GM18907 (cell line): ENCODE measurements around the gene LST1.
"Not testable (repeated sequence)": the region's sequence is repeated elsewhere in the genome, so short reads cannot be mapped to it uniquely, and the experiment has no call there.

Experiments
- ATAC-seq: cut with Tn5 transposase; IDR thresholded peaks from one replicate; pipeline ENCODE4 v1.9.1; 2021; ENCODE audit warnings: mild to moderate bottlenecking, moderate library complexity; ENCODE audit not compliant: unreplicated experiment

The LST1 gene

DNA sequence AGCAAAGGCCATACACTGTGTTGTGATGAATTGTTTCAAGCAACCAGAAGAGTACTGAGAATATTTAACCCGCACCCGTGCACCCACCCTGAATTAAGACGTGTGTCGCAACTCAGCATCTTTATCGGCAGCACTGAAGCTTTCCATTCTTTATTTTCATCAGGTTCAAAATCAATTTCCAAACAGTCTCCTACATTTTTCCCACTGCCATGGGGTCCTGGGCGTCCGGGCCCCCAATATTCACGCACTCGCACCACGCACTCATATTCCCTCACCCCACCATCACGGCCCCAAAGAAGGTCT, 5.7 kb upstream of the LST1 start:
- ATAC-seq = no peak

DNA sequence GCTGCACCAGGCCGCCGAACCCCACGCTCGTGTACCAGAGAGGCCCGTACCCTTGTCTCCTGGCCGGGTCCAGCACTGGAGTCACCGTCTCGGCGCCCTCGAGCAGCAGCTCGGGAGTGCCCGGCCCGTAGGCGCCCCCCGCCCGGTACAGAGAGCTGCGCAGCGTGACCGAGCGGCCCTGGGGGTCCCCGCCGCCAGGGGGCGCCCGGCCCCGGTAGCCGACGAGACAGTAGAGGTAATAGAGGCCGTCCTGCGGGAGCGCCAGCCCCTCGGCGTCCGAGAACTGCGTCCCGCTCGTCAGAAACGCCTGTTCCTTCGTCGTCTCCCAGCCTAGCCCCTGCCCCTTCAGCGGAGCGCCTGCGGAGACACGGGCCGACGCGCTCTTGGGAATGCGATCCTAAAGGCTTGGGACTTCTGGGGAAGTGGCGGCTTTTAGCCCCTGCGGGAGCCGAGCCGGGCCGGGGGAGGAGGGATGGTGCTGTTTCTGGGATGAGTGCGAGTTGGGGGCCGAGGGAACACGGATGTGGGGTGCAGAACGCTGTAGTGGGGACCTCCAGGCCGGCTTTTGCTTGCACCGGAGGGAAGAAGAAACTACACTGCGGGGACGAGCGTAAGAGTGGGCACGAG, 5.2 kb upstream of the LST1 start:
- ATAC-seq = peak; percentile 50

DNA sequence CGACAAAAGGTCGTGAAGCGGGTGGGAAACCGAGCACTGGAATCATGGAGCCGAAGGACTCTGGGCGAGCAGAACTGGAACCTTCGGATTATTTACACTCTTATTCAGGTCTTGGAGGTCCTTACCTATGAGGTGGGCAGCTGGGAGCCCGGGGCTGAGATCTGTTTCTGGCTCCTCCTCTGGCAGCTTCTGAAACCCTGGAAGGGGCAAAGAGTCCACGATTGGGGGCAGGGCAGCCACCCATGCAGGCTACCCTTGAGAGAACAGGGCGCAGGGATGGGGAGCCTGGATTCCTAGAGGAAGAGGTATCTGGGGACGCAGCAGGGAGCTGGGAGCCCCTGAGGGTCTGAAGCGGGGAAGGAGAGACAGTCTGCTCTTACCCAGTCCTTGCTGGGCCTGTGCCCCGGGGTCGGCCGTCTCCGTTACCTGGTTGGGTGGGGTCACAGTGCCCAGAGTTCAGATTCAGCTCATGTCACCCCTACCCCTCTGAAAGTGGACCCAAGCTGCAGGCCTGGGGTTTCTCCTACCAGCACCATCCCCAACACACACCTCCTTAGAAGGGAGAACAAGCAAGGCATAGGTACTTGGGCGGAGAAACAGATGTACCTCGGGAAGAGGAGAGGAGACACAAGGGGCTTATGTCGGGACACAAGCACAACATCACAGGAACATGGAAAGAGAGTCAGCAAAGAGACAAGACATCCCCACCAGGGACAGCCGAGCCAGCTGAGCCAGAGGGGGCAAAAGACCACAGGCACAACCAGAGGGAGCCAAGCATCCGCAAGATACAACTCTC, 4.4 kb upstream of the LST1 start:
- no peak for ATAC-seq

DNA sequence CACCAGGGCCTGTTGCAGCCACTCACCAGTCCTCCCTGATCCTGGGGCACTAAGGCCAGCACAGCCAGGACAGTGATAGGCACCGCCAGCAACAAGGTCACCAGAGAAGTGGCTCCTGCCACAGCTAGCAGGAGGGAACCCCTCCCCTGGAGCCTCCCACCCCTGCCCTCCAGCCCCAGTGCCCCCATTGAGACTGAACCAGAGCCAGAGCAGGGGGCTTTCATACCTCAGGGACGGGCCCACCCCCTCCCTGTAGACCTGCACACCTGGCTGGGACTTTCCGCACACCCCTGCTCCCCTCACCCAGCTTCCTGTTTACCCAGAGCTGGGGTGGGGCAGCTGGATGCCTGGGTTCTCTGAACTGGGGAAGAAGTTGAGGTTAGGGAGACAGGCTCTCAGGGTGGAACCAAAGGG, 3.8 kb upstream of the LST1 start, which contains the start of gene LTB:
LTB (minus strand) TSS at position 195 of the 414 bp plus-strand sequence; CDS start at position 188, 7 bp downstream.
- no peak for ATAC-seq

DNA sequence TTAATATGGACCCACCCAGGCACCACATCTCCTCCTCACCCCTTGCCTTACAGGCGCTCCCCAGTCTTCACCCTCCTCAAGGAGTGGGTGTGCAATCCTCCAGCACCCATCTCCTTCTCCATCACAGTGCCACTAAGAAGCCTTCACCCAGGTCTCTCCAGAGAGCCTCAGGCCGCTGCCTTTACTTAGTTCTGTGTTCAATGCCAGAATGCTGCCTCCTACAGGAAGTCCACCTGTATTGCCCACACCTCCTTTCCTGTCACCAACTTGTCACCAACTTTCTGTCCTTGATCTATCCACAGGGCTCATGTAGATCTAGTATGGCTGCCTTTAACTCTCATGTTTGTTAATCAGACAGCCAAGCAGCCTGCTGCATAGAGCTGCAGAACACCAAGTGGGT, 586 bp upstream of the LST1 start:
- no peak for ATAC-seq

DNA sequence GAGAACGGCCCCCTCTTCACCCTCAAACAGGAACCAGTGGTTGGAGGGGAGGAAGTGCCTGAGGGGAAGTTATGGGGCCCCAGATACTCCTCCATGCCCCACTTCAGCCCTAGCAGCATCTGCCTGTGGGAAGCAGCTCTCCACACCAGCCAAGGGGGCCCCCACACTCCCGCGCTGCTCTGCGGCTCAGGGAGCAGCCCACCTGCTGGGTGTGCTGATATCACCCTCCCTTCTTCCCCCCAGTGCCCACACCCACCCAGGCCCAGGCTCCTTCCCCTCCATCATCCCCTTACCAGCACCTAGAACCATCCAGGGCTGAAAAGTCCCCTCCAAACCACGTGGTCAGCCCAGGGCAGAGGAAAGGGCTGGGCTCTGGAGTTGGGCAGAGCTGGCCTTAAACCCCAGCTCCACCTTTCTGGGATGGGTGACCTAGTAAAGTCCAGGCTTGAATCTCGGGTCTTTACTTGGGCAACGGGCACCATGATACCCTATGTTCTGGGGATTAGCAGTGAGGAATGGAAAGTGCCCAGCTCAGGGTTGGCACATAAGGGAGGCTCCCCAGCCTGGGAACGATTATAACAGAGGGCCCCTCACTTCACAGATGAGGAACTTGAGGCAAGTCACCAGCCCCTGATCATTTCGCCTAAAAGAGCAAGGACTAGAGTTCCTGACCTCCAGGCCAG, 663 bp downstream of the LST1 start:
- ATAC-seq = no peak

DNA sequence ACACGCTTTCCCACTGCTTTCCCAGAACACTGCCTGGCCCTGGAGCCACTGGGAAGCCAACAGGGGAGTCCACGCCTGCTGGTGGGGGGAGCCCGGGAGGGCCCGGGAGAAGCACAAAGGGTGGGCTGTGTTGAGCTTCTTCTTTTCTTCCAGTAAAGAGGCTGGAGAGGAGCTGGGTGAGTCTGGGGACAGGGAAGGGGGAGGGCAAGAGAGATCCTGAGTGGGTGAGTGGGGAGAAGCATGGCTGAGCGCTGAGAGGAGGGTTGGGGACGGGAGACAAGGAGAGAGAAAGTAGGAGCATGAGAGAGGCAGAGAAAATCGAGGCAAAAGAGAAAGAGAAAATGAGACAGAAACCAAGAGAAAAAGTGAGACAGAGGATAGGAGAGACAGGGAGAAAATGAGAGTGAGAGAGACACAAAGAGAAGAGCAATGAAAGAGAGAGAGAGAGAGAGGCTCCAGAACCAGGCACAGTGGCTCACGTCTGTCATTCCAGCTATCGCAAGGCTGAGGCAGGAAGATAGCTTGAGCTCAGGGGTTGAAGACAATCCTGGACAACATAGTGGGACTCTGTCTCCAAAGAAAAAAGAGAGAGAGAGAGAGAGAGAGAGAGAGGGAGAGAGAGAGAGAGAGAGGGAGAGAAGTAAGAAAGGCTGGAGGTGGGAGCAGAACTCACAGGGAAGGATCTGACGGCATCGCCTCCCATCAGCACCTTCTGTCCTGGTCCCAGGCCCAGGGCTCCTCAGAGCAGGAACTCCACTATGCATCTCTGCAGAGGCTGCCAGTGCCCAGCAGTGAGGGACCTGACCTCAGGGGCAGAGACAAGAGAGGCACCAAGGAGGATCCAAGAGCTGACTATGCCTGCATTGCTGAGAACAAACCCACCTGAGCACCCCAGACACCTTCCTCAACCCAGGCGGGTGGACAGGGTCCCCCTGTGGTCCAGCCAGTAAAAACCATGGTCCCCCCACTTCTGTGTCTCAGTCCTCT, 2.0 kb downstream of the LST1 start:
- no peak for ATAC-seq

DNA sequence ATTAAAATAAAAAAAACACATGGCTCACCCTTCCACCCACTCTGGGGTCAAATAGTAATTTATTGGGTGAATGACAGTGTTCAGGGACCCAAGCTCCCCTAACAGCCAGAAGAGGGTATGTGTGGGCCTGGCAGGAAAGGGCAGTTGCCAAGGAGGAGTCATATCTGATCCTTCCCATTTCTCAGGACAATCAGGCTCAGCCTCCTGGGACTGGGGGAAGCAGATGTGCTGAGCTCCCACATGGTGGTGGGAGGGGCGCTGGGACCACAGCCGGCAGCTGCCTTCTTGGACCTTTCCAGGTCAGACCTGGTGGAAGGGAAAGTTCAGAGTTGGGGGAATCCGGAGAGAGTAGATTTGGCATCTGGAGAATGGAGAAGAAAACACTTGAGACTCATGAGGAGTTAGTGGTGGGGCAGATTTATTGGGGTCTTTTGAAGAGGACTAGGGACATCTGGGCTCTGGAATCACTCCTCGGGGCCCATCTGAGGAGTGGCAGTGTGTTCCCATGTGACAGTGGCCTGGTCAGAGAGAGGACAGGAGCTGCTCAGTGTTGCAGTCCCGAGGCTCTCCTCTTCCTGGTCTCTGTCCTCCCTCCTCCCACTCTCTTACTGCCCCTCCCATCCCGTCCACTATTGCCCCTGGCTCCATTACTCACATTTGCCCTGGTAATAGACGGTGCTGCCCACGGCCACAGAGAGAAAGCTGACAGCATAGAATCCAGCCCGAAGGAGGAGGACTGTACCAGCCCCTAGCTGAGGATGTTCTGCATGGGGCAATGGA, 3.0 kb downstream of the LST1 start:
- ATAC-seq = no peak

DNA sequence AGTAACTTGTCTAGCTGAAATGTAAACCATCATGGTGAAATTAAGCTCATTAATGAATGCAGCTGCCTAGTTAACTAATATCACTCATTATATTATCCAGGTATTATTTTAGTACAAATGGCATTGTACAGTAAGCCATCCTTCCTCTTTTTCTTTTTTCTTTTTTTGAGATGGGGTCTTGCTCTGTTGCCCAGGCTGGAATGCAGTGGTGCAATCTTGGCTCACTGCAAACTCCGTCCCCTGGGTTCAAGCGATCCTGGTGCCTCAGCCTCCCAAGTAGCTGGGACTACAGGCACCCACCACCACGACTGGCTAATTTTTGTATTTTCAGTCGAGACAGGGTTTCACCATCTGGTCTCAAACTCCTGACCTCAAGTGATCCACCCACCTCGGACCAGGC, 4.6 kb downstream of the LST1 start:
- not testable (repeated sequence) for ATAC-seq

DNA sequence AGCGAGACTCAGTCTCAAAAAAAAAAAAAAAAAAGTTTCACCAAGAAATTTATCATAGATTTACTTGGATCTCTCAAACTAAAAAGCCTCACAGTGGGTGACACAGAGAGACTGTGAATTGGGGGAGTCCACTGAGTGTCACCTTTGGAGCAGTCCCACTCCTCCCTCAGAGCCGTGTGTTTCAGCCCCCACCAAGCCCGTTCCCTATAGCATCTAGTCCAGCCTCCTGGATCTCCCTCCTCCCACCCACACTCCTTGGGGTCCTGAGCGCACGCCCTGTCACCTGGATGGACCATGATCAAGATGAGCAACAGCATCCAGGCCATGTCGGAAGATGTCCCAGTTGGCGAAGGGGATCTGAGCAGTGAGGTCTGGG, 6.3 kb downstream of the LST1 start:
- ATAC-seq = no peak

DNA sequence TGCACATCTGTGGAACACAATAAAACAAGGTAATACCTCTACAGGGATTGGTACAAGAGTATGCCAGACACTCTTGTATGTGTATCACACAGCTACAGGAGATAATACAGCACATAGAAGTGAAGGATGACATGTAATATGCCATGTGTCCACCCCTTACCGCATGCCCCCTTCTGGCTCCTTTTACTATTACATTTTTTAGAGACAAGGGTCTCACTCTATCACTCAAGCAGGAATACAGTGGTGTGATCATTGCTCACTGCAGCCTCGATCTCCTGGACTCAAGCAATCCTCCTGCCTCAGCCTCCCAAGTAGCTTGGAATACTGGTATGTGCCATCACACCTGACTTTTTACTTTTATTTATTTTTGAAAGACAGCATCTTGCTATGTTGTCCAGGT, 10.9 kb downstream of the LST1 start:
- no peak for ATAC-seq

DNA sequence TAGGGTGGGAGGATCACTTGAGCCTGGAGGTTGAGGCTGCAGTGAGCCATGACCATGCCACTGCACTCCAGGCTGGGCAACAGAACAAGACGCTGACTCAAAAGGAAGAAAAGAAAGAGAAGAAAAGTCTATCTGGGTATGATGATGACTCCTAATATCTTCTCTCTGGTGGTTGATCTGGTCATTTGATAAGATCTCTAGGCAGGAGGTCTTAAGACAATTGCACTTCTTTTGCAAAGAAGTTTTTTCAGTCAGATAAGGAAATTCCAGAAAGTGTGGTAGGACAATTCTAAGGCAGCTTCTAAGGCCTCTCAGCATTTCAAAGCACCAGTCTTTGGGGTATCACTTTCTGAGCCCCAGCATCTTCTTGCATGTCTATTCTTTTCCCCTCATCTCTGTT, 21.2 kb downstream of the LST1 start:
- ATAC-seq = no peak

DNA sequence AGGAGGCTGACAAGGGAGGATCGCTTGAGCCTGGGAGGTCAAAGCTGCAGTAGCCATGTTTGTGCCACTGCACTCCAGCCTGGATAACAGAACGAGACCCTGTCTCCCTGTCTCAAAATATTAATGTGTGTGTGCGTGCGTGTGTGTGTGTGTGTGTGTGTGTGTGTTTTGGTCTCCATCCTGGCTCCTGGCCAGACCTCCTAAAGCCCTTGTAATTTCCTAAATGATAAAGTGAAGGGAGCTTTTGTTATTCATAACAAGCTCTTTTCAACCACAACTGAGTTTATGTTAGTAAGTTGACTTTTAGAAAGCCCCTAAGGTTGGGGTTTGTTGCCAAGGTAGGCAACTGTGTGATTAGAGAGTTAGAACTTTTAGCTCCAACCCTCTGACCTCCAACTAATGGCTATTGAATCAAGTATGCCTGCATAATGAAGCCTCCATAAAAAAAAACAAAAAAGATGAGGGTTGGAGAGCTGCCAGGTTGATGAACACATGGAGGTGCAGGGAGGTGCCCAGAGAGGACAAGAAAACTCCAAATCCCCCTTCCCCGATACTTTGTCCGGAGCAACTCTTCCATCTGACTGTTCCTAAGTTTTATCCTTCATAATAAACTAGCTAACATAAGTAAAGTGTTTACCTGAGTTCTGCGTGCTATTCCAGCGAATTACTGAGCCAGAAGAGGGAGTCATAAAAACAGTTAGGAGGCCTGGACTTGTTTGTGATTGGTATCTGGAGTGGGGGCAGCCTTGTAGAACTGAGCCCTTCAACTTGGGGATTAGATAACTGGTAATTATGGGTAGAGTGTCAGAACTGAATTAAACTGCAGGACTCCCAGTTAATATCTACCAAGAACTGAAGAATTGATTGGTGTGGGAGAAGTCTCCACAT, 23.7 kb downstream of the LST1 start:
- no peak for ATAC-seq

DNA sequence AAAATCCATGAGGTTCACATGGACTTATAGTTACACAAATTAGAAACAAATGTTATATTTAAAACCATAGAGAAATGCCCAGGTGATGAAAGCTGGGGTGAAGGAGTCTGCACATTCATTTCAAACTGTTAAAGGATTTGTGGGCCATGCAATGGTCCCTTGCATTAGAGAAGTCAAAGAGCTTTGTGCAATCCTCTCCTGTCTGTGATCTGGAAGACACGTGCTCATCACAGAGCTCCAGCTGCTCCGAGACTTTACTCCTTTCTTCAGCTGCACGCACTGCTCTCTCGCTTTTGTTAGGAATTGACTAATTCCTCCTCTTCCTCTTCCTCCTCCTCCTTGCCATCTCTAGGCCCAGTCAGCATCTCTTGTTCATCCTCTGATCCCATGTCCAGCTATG, 24.9 kb downstream of the LST1 start:
- no peak for ATAC-seq

DNA sequence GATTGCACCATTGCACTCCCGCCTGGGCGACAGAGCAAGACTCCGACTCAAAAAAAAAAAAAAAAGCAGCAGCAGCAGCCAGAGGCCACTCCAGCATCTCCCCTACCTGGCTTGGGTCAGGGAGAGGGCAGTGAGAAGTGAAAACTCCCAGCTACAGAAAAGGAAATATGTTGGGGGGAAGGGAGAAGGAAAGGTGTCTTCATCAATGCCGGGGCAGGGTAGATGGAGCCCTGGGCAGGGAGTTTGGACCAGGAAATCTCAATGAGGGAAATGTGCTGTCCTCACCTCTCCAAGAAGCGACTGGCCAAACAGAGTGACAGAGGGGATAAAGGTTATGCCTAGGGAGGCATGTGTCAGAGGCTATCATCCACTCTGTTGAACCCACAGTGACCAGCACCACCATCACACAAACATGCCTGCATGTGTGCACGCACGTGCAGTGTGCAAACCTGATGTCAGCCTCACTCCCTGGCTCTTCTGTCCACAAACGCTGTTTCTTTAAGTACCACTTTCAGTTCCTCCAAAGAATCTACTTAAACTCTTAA, 28.1 kb downstream of the LST1 start:
- no peak for ATAC-seq

DNA sequence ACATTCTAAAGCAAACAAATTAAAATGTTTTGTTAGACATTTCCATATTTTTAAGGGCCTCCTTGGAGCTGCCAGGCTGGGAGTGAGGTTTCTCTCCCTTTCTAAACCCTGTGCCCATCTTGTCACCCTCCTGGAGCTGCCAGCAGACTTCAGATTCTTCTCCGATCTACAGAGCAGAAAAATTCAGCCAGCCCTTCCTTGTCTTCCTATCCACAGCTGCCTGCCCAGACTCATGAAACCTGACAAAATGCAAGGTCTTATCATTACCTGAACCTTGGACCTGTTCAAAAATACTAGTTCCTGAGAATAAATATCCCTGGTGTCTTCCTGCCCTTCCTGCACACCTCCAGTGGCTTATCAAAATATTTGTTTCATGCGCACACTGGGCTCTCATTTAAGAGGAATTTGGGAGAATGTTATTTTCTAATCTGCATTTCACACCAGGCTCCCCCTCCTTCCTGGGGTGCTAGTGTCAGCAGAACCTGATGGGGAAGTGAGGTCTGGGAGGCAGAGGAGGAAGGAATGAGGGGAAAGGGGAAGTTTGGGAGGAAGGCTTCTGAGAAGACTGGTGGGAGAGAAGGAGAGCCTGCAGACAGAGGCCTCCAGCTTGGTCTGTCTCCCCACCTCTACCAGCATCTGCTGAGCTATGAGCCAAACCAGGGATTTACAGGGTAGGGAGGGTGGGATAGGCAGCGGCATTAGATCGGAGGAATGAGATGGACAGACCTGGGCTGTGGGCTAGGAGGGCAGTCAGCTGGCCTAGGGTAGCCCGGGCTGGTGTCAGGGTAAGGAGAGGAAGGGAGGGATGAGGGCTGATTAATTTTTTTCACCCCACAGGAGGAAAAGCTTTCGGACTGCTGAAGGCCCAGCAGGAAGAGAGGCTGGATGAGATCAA, 28.9 kb downstream of the LST1 start, which contains the start of gene AIF1:
AIF1 (plus strand) TSS at position 551 of the 895 bp plus-strand sequence; CDS start at position 647, 96 bp downstream.
- ATAC-seq = no peak

DNA sequence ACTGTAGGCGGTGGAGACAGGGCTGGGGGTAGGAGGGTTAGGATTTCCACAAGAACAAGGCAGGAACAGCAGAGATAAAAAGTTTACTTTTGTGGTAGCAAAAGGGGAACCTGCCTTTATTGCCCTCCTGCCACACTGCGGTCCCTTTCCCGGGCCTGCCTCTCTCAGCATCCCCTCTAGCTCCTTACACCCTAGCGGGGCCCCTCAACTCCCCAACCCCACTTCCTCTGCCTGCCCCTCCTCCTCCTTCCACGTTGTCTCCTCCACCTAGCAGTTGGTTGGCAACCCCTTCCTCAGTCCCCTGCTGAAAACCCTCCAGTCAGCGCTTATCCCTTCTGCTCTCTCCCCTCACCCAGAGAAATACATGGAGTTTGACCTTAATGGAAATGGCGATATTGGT, 29.7 kb downstream of the LST1 start:
- no peak for ATAC-seq

DNA sequence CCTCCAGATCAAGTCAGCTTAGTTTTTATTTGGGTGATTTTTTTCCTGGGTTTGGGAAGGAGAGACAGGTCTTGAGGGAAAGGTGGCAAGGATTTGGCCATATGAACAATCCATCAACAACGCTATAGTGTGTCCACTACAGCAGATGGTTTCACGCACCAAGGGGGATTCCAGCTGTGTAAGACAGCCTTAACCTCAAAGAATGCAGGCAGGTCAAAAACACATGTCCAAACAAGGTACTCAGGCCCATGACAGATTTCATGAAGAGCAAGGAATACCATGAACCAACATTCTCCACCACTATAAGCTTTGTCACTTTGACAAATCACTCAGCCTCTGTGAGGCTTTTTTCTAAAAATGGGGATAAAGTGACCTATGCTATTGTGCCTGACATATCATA, 30.9 kb downstream of the LST1 start:
- ATAC-seq = no peak
